OCI-LY1 (cell line): ENCODE measurements around the gene WIPF3.

Source experiments
- H2AFZ ChIP-seq: fragments of 200-600 bp; sonication (generic), shearing (Covaris generic); 2 replicates; pipeline ENCODE4 v1.6.0; 2014; ENCODE audit warnings: antibody characterized with exemption, mild to moderate bottlenecking, low read length
- H3F3A ChIP-seq: fragments of 200-600 bp; sonication (generic), shearing (Covaris generic); 2 replicates; pipeline ENCODE4 v1.6.0; 2014; ENCODE audit warnings: mild to moderate bottlenecking, antibody characterized with exemption, low read length, moderate library complexity; ENCODE audit not compliant: insufficient read depth
- H3K27ac ChIP-seq: fragments of 200-600 bp; sonication (generic); 2 replicates; pipeline ENCODE4 v1.5.1; 2014; ENCODE audit warnings: low read length, mixed run types, mild to moderate bottlenecking, low read depth; ENCODE audit not compliant: poor library complexity, severe bottlenecking
- H3K27me3 ChIP-seq: fragments of 200-600 bp; sonication (generic); 2 replicates; pipeline ENCODE4 v1.6.0; 2014; ENCODE audit warnings: antibody characterized with exemption, mild to moderate bottlenecking, low read length, moderate library complexity; ENCODE audit not compliant: insufficient read depth
- H3K36me3 ChIP-seq: fragments of 200-600 bp; sonication (generic); 2 replicates; pipeline ENCODE4 v1.6.1; 2014; ENCODE audit warnings: mild to moderate bottlenecking, antibody characterized with exemption, low read length, moderate library complexity, mixed read lengths; ENCODE audit not compliant: insufficient read depth
- H3K4me1 ChIP-seq: fragments of 200-600 bp; sonication (generic); 2 replicates; pipeline ENCODE4 v1.5.1; 2014; ENCODE audit warnings: mild to moderate bottlenecking, low read length, moderate library complexity; ENCODE audit not compliant: insufficient read depth, severe bottlenecking
- H3K4me2 ChIP-seq: fragments of 200-600 bp; sonication (generic), shearing (Covaris generic); 2 replicates; pipeline ENCODE4 v1.6.1; 2014; ENCODE audit warnings: low read length
- H3K4me3 ChIP-seq: fragments of 200-600 bp; sonication (generic); 2 replicates; pipeline ENCODE4 v1.5.1; 2014; ENCODE audit warnings: low read length, low read depth, mild to moderate bottlenecking, mixed read lengths; ENCODE audit not compliant: poor library complexity, severe bottlenecking
- H3K79me2 ChIP-seq: fragments of 200-600 bp; shearing (Covaris generic); 2 replicates; pipeline ENCODE4 v1.6.1; 2016; ENCODE audit warnings: mixed run types, low read length, mixed read lengths; ENCODE audit not compliant: insufficient read depth
- H3K9ac ChIP-seq: fragments of 200-600 bp; sonication (generic), shearing (Covaris generic); 2 replicates; pipeline ENCODE4 v1.6.1; 2014; ENCODE audit warnings: mild to moderate bottlenecking, low read length, mixed read lengths
- H3K9me2 ChIP-seq: fragments of 200-600 bp; sonication (generic), shearing (Covaris generic); 2 replicates; pipeline ENCODE4 v1.6.1; 2014; ENCODE audit warnings: low read depth, mild to moderate bottlenecking, low read length, mixed read lengths
- H3K9me3 ChIP-seq: fragments of 200-600 bp; shearing (Covaris generic); 2 replicates; pipeline ENCODE4 v1.6.1; 2014; ENCODE audit warnings: low read length, mixed read lengths
- H4K20me1 ChIP-seq: fragments of 200-600 bp; sonication (generic), shearing (Covaris generic); 2 replicates; pipeline ENCODE4 v1.6.0; 2016; ENCODE audit warnings: mild to moderate bottlenecking, low read length; ENCODE audit not compliant: insufficient read depth
- EZH2 ChIP-seq: fragments of 200-600 bp; sonication (generic), shearing (Covaris generic); IDR thresholded peaks from 2 replicates; pipeline ENCODE4 v1.8.0; 2017; ENCODE audit warnings: borderline replicate concordance, mixed run types, mild to moderate bottlenecking, antibody characterized with exemption, low read length, moderate library complexity, mixed read lengths
- TF ChIP-seq, protein P1 (sequence below): fragments of 200-600 bp; sonication (generic), shearing (Covaris generic); IDR thresholded peaks from 2 replicates; pipeline ENCODE4 v1.5.1; 2017; ENCODE audit warnings: mild to moderate bottlenecking, antibody characterized with exemption, low read length, moderate library complexity, mixed read lengths

Gene WIPF3

DNA sequence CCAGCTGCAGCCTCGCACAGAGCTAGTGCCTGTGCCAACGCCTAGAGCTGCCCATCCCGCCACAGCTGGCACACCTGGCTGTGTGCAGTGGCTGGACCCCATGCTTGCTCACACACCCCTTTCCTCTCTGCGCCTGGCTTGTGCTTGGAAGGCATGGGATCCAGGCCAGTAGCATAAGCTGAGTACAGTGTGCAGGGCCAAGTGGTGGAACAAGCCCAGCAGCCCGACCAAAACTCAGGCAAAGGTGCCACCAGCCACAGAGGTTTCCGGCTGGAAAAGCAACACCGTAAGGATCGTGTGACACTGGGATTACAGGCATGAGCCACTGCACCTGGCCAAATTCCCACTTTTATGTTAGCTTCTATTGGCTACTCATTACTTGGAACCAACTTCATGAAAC lies 144.9 kb downstream of the WIPF3 start:
- H3K9me2 ChIP-seq: no peaks in the 10 kb centered on the region
- H3K4me1 ChIP-seq: peaks cover 6% of the 10 kb centered on the region
- no peak for TF ChIP-seq EZH2
- TF ChIP-seq, protein P1, sequence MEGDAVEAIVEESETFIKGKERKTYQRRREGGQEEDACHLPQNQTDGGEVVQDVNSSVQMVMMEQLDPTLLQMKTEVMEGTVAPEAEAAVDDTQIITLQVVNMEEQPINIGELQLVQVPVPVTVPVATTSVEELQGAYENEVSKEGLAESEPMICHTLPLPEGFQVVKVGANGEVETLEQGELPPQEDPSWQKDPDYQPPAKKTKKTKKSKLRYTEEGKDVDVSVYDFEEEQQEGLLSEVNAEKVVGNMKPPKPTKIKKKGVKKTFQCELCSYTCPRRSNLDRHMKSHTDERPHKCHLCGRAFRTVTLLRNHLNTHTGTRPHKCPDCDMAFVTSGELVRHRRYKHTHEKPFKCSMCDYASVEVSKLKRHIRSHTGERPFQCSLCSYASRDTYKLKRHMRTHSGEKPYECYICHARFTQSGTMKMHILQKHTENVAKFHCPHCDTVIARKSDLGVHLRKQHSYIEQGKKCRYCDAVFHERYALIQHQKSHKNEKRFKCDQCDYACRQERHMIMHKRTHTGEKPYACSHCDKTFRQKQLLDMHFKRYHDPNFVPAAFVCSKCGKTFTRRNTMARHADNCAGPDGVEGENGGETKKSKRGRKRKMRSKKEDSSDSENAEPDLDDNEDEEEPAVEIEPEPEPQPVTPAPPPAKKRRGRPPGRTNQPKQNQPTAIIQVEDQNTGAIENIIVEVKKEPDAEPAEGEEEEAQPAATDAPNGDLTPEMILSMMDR: no peak
- H3K27me3 ChIP-seq: no peaks in the 10 kb centered on the region
- H3K36me3 ChIP-seq: peaks cover 82% of the 10 kb centered on the region
- H3K9ac ChIP-seq: no peak overlapping the region
- H3K4me3 ChIP-seq: no peak overlapping the region
- no peaks in the 10 kb centered on the region for H3F3A ChIP-seq
- H3K27ac ChIP-seq: no peak overlapping the region
- no peak overlapping the region for H2AFZ ChIP-seq
- peaks cover 19% of the 10 kb centered on the region for H3K9me3 ChIP-seq
- H3K4me2 ChIP-seq: no peak overlapping the region
- no peaks in the 10 kb centered on the region for H3K79me2 ChIP-seq
- no peaks in the 10 kb centered on the region for H4K20me1 ChIP-seq

DNA sequence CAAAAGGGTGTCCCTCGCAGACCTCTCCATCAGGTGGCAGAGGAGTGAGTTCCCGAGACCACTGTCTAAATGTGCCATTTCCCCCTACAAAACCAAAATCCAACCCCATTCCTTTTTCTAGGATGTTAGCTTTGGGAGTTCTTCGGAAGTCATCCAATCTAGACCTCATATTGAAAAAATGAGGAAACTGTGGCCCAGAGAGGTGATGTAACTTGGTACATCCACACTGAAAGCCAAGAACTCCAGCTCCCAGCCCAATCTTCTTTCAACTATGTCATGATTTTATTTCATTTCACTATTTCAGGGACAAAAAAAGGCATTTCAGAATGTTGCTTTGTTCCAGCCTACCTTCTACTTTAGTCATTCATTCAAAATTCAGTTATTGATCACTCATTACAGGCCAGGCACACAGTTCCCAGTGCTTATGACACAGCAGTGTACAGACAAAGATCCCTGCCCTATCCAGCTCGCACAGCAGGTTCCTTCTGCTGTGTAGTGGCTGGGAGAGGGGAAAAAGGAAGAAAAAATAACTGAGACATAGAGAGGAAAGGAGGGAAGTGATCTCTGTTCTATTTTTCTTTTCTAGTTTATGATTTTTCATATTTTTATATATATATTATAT lies 147.5 kb downstream of the WIPF3 start:
- no peak overlapping the region for H3K4me2 ChIP-seq
- TF ChIP-seq, protein P1: no peak
- no peak for TF ChIP-seq EZH2
- H3K27me3 ChIP-seq: no peaks in the 10 kb centered on the region
- H3K79me2 ChIP-seq: no peaks in the 10 kb centered on the region
- H3K4me1 ChIP-seq: peaks cover 32% of the 10 kb centered on the region
- no peak overlapping the region for H3K4me3 ChIP-seq
- no peak overlapping the region for H3K9ac ChIP-seq
- H3K9me2 ChIP-seq: no peaks in the 10 kb centered on the region
- no peak overlapping the region for H2AFZ ChIP-seq
- H3K9me3 ChIP-seq: peaks cover 19% of the 10 kb centered on the region
- no peaks in the 10 kb centered on the region for H4K20me1 ChIP-seq
- H3K36me3 ChIP-seq: peaks cover 57% of the 10 kb centered on the region
- no peak overlapping the region for H3K27ac ChIP-seq
- H3F3A ChIP-seq: no peaks in the 10 kb centered on the region

- no peaks in the 10 kb centered on the region for H3F3A ChIP-seq
- no peaks in the 10 kb centered on the region for H3K27me3 ChIP-seq
- no peak overlapping the region for H3K4me3 ChIP-seq
- TF ChIP-seq EZH2: no peak
- TF ChIP-seq, protein P1: no peak
- H3K4me2 ChIP-seq: no peak overlapping the region
- no peak overlapping the region for H2AFZ ChIP-seq
- H4K20me1 ChIP-seq: no peaks in the 10 kb centered on the region
- H3K4me1 ChIP-seq: peaks cover 35% of the 10 kb centered on the region
- H3K9ac ChIP-seq: no peak overlapping the region
- peak overlapping the region; percentile 51 for H3K27ac ChIP-seq
- H3K9me2 ChIP-seq: no peaks in the 10 kb centered on the region
- H3K36me3 ChIP-seq: peaks cover 49% of the 10 kb centered on the region
- peaks cover 18% of the 10 kb centered on the region for H3K9me3 ChIP-seq
- H3K79me2 ChIP-seq: no peaks in the 10 kb centered on the region
These were observed 148.9 kb downstream of the WIPF3 start for GRCh38 chr7:29955075-29955792.
